Astrocyte of the hippocampus (primary cell): ENCODE data around the gene KIF3B.
A peak's percentile ranks its signal among the peaks of the same experiment; 100 is the strongest.
"Not testable (repeated sequence)": the region's sequence is repeated elsewhere in the genome, so short reads cannot be mapped to it uniquely, and the experiment has no call there.

Experiments
- DNase-seq: peaks from one replicate; pipeline ENCODE4 v3.0.0; 2011; ENCODE audit warnings: low read depth, low spot score

KIF3B gene

DNA sequence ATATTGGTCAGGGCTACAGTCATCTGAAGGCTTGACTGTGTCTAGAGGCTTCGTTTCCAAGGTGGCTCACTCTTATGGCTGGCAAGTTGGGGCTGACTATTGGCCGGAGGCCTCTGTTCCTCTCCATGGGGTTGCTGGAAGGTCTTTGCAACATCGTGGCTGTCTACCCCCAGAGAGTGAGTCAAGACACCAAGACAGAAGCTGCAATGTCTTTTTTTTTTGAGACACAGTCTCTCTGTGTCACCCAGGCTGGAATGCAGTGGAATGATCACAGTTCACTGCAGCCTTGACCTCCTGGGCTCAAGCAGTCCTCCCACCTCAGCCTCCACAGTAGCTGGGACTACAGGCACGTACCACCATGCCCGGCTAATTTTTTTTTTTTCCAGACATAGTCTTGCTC, 29.4 kb upstream of the KIF3B start:
- DNase-seq, result no peak

- DNase-seq, result no peak
Measured at GRCh38 chr20:32249030-32249738, 28.3 kb upstream of the KIF3B start.

DNA sequence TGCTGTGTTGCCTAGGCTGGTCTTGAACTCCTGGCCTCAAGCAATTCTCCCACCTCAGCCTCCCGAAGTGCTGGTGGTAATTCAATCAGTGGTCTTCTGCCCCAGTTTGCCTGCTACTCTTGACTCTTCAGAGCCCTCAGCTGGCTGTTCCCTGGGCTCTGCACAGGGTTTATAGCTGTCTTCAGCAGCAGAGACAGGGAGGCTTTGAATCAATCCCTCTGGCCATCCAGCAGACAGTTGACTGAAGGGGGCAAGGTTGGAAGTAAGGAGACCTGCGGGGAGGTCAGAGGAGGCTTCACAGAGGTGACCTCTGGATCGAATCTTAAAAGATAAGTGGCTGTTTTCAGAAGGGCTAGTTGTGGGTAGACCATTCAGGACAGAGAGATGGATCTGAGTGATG, 26.0 kb upstream of the KIF3B start:
- DNase-seq, result no peak

- no peak for DNase-seq
Measured at GRCh38 chr20:32252189-32252588, 25.3 kb upstream of the KIF3B start.

- DNase-seq, result not testable (repeated sequence)
Measured at GRCh38 chr20:32260973-32261372, 16.5 kb upstream of the KIF3B start.

- no peak for DNase-seq
Measured at GRCh38 chr20:32261644-32262043, 15.8 kb upstream of the KIF3B start.

GRCh38 chr20:32263398-32263954, 14.0 kb upstream of the KIF3B start:
- DNase-seq, result no peak

- no peak for DNase-seq
Measured at GRCh38 chr20:32271620-32272019, 5.8 kb upstream of the KIF3B start.

DNA sequence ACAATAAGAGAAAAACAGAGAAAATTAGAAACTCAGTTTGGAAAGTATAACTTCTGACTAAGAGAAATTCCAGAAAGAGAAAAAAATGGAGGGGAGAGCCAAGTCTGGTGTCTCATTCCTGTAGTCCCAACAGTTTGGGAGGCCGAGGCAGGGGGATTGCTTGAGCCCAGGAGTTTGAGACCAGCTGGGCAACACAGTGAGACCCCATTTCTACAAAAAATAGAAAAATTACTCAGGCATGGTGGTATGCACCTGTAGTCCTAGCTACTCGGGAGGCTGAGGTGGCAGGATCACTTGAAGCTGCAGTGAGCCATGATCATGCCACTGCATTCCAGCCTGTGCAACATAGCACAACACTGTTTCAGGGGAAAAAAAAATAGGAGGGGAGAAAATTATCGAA, 3.1 kb upstream of the KIF3B start:
- DNase-seq, result no peak

DNA sequence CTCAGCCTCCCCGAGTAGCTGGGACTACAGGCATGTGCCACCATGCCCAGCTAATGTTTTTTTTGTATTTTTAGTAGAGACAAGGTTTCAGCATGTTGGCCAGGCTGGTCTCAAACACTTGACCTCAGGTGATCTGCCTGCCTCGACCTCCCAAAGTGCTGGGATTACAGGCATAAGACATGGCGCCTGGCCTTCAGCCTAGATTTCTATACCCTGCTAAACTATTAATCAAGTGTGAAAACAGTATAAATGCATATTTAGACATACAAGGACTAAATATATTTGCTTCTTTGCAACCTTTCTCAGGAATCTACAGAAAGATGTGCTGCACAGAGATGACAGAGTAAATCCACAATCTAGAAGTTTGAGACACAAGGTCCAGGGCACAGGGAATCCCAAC, 2.3 kb upstream of the KIF3B start:
- not testable (repeated sequence) for DNase-seq

GRCh38 chr20:32278199-32278643, 770 bp downstream of the KIF3B start:
- DNase-seq, result no peak

DNA sequence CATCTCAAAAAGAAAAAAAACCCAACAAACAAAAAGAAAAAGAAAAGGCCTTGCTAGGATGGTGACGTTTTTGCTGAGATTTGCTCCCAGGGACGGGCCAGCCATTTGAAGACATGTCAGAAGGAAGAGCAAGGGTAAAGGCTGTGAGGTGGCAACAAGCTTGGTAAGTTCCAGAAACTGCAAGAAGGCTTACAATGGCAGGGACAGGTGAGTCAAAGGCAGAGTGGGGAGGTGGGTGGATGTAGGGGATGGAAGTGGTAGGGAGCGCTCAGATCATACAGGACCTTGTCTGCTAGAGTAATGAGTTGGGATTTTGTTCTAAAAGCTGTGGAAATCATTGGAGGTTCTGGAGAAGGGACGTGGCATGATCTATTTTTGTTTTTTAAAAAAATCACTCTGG, 4.3 kb downstream of the KIF3B start:
- no peak for DNase-seq

GRCh38 chr20:32282461-32282860, 5.0 kb downstream of the KIF3B start:
- peak; percentile 14 for DNase-seq

DNA sequence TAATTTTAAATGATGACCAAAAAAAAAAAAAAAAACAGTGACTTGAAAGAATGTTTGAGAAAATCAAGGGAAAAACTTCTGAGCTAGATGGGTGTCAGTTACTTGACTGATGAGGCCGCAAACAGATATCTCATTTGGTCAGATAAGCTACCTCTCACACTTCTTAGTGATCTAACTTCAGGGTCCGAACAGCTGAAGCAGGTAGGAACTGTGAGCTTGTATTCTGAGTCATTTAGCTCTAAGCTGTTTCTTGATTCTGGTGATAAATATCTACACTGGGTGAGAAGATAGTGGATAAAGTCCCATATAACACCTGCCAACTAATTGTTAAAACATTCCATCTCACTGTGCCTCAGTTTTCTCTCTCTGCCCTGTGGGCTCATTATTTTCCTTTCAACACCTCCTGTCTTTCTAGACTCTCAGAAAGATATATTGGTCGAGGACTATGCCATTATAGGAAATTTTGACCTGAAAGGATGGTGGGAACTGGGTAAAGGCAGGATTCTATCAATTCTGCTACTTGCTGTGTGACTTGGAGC, 7.7 kb downstream of the KIF3B start:
- no peak for DNase-seq

DNA sequence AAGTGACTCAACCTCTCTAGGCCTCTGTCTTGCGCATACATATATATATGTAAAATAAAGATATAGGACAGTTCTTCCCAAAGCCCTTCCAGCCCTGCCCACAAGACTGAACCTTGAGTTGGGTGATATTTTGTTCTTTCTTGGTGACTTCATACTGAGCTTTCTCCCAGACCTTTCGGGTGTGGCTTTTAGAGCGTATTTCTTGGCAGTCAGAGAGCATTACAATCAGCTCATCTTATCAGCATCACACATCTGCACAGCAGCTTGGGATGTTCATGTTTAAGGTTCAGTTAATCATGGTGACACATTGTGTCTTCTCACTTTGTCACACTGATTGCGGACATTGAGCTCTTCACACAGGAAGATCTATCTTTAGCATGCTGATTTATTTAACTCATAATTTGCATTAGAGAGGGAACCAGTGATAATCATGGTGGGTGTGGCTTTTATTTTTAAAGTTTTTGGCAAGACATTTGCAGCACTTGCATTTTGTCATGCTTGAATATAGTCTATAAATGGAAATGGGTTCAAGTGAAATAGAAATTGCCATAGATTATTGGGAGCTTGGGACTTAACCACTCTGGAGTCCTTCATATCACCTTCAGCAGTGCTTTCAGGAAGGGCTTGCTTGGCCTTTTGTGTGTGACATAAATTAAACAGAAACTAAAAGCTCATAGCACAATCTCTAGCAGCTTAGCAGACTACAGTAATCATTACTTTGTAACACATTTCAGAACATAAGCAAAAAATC, 8.3 kb downstream of the KIF3B start:
- DNase-seq, result no peak

- DNase-seq, result no peak
Measured at GRCh38 chr20:32287231-32287638, 9.8 kb downstream of the KIF3B start.

- DNase-seq, result no peak
Measured at GRCh38 chr20:32288225-32288849, 10.9 kb downstream of the KIF3B start.

DNA sequence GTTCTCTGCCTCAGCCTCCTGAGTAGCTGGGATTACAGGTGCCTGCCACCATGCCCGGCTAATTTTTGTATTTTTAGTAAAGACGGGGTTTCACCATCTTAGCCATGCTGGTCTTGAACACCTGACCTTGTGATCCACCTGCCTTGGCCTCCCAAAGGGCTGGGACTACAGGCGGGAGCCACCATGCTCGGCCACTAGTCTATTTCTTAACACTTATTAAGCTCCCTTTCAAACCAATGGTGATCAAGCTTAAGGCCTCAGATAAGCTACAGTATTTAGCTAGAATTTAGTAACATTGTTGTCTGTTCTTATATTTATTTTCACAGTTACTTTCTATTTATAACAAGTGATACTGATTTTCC, 11.8 kb downstream of the KIF3B start:
- not testable (repeated sequence) for DNase-seq

GRCh38 chr20:32289661-32290431, 12.4 kb downstream of the KIF3B start:
- no peak for DNase-seq

DNA sequence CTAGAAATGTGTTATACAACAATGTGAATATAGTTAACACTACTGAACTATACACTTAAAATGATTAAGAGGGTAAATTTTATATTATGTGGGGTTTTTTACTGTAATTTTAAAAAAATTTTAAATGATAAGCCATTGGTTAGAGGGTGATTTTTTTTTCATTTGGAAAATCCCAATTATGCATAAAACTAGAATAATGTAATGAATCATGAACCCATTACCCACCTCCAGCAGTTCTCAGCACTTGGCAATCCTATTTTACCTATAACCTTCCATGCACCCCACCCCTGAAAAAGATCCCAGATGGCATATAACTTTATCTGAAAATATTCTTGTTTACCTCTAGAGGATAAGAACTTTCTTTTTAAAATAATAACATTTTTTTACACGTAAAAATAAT, 13.7 kb downstream of the KIF3B start:
- DNase-seq, result no peak

- DNase-seq, result no peak
Measured at GRCh38 chr20:32292548-32292947, 15.1 kb downstream of the KIF3B start.
